ENCODE results near the gene SAPCD1.

Gene SAPCD1

DNA sequence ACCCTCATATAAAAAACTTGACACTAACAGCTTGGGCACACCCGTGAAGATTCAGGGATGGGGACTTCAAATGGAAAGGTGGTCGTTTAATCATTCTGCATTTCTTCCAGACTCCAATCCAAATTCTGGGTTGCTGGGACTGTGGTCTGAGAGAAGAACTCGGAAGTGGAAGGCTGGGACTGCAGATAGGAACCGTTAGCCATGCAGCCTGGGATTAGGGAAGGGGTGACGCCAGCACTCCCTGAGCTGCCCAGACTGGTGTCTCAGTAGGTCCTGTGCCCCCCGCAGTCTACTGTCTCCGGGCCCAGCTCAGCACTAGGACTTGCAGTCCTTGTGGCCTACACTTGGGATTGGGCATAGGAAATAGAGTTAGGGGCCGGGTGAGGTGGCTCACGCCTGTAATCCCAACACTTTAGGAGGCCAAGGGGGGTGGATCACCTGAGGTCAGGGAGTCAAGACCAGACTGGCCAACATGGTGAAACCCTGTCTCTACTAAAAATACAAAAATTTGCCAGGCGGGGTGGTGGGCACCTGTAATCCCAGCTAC, 25.6 kb upstream of the SAPCD1 start:
- Mint-ChIP-seq H3K27ac (peak overlapping the region; percentile 99 to 100 (median 100)), H3K9me3 (no peaks in the 10 kb centered on the region), H3K4me1 (peaks cover 60% of the 10 kb centered on the region), H3K36me3 (ENCODE audit: low read depth) (peaks cover 33% of the 10 kb centered on the region), H3K27me3 (ENCODE audit: low read depth) (no peaks in the 10 kb centered on the region), H3K4me3 (peak overlapping the region; percentile 94 to 97 (median 95))
- TF ChIP-seq, protein P1, sequence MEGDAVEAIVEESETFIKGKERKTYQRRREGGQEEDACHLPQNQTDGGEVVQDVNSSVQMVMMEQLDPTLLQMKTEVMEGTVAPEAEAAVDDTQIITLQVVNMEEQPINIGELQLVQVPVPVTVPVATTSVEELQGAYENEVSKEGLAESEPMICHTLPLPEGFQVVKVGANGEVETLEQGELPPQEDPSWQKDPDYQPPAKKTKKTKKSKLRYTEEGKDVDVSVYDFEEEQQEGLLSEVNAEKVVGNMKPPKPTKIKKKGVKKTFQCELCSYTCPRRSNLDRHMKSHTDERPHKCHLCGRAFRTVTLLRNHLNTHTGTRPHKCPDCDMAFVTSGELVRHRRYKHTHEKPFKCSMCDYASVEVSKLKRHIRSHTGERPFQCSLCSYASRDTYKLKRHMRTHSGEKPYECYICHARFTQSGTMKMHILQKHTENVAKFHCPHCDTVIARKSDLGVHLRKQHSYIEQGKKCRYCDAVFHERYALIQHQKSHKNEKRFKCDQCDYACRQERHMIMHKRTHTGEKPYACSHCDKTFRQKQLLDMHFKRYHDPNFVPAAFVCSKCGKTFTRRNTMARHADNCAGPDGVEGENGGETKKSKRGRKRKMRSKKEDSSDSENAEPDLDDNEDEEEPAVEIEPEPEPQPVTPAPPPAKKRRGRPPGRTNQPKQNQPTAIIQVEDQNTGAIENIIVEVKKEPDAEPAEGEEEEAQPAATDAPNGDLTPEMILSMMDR (IDR thresholded peaks at IDR 0.05; ENCODE audit: unreplicated experiment in 3 of 3), result no peak

GRCh38 chr6:31737315-31737990, 25.0 kb upstream of the SAPCD1 start:
- H3K27me3 Mint-ChIP-seq (ENCODE audit: low read depth), result no peaks in the 10 kb centered on the region
- H3K27ac Mint-ChIP-seq, result peak overlapping the region; percentile 99 to 100 (median 100)
- H3K9me3 Mint-ChIP-seq, result no peaks in the 10 kb centered on the region
- peaks cover 28% of the 10 kb centered on the region for H3K36me3 Mint-ChIP-seq (ENCODE audit: low read depth)
- TF ChIP-seq, protein P1 (IDR thresholded peaks at IDR 0.05; ENCODE audit: unreplicated experiment in 3 of 3), result no peak
- peaks cover 60% of the 10 kb centered on the region for H3K4me1 Mint-ChIP-seq
- H3K4me3 Mint-ChIP-seq, result peak overlapping the region; percentile 94 to 97 (median 95)

DNA sequence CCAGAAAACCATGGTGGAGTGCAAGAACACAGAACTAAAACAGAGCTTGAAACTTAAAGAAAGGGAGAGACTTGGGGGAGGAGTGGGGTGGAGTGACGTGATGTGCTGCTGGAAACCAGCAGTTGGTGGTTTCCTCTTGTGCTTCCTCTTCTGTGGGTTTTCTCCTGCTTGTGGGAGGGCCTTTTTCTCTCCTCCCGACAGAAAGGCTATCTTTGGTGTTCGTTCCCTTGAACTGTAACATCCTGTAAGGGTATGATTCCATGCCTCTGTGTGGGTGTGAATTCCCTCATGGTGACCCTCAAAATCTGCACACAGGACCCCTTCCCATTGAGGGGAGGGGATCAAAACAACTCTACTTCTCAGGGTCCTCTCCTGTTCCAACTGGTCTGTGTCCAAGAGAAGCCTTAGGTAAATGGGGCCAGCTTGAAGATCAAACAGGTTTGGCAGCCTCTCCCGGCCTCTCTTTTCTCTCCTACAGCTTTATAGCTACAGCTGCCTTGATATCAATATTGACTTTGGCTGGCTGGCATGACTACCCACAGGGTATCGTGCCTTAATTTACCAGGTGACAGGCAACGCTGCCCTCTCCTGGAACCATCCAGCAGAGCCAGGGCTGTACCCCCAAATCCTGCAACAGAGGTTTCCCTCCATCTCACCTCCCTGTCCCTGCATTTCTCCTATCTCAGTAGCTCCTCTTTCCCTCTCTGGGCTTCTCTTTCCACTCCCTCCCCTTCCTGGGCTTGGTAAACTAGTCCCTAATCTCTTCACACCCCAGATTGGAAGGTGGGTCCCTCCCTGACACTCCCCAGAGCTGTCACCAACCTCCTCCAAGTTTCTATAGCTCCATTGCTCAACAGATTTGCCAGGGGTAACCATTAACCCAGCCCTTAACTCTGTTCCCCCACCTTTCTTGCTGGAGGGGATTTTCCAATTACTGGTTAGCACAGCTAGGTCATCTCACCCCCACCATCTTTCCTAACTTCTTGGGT, 24.2 kb upstream of the SAPCD1 start:
- peak overlapping the region; percentile 94 to 97 (median 95) for H3K4me3 Mint-ChIP-seq

DNA sequence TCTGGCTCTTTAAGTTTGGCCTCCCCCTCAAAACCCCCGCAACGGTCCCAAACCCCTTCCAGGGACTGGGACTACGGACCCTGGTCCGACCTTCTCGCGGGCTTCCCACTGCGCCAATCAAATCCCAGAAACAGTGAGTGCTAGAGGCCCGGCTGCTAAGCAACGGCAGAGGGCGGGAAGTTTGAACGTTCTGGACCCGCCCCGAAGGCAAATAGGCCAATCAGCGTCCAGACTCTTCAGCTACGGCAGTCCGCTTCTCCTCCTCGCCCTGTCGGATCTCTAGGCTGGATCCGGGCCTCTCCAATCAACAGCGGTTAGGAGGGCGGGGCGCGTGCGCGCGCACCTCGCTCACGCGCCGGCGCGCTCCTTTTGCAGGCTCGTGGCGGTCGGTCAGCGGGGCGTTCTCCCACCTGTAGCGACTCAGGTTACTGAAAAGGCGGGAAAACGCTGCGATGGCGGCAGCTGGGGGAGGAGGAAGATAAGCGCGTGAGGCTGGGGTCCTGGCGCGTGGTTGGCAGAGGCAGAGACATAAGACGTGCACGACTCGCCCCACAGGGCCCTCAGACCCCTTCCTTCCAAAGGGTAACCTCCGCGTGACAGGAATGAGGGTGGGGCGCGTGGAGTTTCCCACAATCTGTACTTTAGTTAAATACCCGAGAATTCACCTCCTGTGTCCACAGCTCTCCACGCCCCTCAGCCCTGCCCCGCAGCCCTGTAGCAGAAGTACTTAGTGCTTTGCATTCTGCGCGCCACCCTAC, 22.6 kb upstream of the SAPCD1 start, which contains the start of gene MSH5:
Gene MSH5 (plus strand): TSS at position 367 of the 758 bp plus-strand sequence. CDS start 462 bp downstream, outside the sequence.
- Mint-ChIP-seq H3K36me3 (ENCODE audit: low read depth) (peaks cover 12% of the 10 kb centered on the region), H3K9me3 (no peaks in the 10 kb centered on the region), H3K4me3 (peak within 1 kb of the TSS; percentile 94 to 97 (median 95)), H3K27ac (peak within 1 kb of the TSS; percentile 99 to 100 (median 100)), H3K4me1 (peaks cover 45% of the 10 kb centered on the region), H3K27me3 (ENCODE audit: low read depth) (no peaks in the 10 kb centered on the region)
- TF ChIP-seq, protein P1 (IDR thresholded peaks at IDR 0.05; ENCODE audit: unreplicated experiment in 3 of 3), result no peak

More for the DNA sequence above, 24.2 kb upstream of the SAPCD1 start:
- peak overlapping the region; percentile 99 to 100 (median 100) for H3K27ac Mint-ChIP-seq
- peaks cover 57% of the 10 kb centered on the region for H3K4me1 Mint-ChIP-seq
- H3K27me3 Mint-ChIP-seq (ENCODE audit: low read depth), result no peaks in the 10 kb centered on the region
- peaks cover 24% of the 10 kb centered on the region for H3K36me3 Mint-ChIP-seq (ENCODE audit: low read depth)
- H3K9me3 Mint-ChIP-seq, result no peaks in the 10 kb centered on the region
- TF ChIP-seq, protein P1 (IDR thresholded peaks at IDR 0.05; ENCODE audit: unreplicated experiment in 3 of 3), result no peak

All from nephron (organoid).